Stimulated activated CD4-positive, alpha-beta T cell treated with anti-CD3 and anti-CD28 coated beads, Interleukin-2, amount 100 ng/mL, for 48 hours (primary cell): ENCODE measurements around the gene STAMBP.
"Not testable (repeated sequence)": the region's sequence is repeated elsewhere in the genome, so short reads cannot be mapped to it uniquely, and the experiment has no call there.

Experiments
- DNase-seq, 2 donors: peaks; one replicate each; pipeline ENCODE4 v3.0.0-alpha.2; 2020

The STAMBP gene

GRCh38 chr2:73828818-73829570 is at the start of gene STAMBP:
Gene STAMBP (plus strand): TSS chr2:73828961. CDS start chr2:73830857, 1,896 bp downstream.
- peak; percentile 78 to 88 for DNase-seq

- peak; percentile 97 to 99 for DNase-seq
Observed at GRCh38 chr2:73779467-73780236, 49.1 kb upstream of the STAMBP start, which contains the start of gene DUSP11. Gene DUSP11 (minus strand): TSS chr2:73780103. CDS start chr2:73779974, 129 bp downstream.

- no peak for DNase-seq
Observed at GRCh38 chr2:73780237-73780582, 48.6 kb upstream of the STAMBP start.

GRCh38 chr2:73783402-73783801 is 45.4 kb upstream of the STAMBP start:
- not testable (repeated sequence) for DNase-seq

- not testable (repeated sequence) for DNase-seq
Observed at GRCh38 chr2:73783883-73784282, 44.9 kb upstream of the STAMBP start, which contains the start of gene C2orf78. Gene C2orf78 (plus strand): TSS chr2:73784183. CDS start chr2:73784310, 127 bp downstream.

- DNase-seq = no peak
Observed at GRCh38 chr2:73811878-73812277, 16.9 kb upstream of the STAMBP start.

GRCh38 chr2:73812635-73813034 is 16.1 kb upstream of the STAMBP start:
- DNase-seq = no peak

GRCh38 chr2:73818296-73818695 is 10.5 kb upstream of the STAMBP start:
- no peak for DNase-seq

GRCh38 chr2:73821227-73821626 is 7.5 kb upstream of the STAMBP start:
- DNase-seq = peak in 1 of 2 donors; percentile 27

- DNase-seq = no peak
Observed at GRCh38 chr2:73821669-73822068, 7.1 kb upstream of the STAMBP start.

- no peak for DNase-seq
Observed at GRCh38 chr2:73822276-73822675, 6.5 kb upstream of the STAMBP start.

- no peak for DNase-seq
Observed at GRCh38 chr2:73822991-73823390, 5.8 kb upstream of the STAMBP start.

GRCh38 chr2:73823416-73823815 is 5.3 kb upstream of the STAMBP start:
- no peak for DNase-seq

- no peak for DNase-seq
Observed at GRCh38 chr2:73823916-73824523, 4.7 kb upstream of the STAMBP start.

GRCh38 chr2:73825408-73825807 is 3.4 kb upstream of the STAMBP start:
- DNase-seq = no peak

- no peak for DNase-seq
Observed at GRCh38 chr2:73827018-73827417, 1.7 kb upstream of the STAMBP start.

- no peak for DNase-seq
Observed at GRCh38 chr2:73827660-73828388, 937 bp upstream of the STAMBP start.

- DNase-seq = no peak
Observed at GRCh38 chr2:73828389-73828817, 358 bp upstream of the STAMBP start.

GRCh38 chr2:73830871-73831401 is 2.2 kb downstream of the STAMBP start:
- DNase-seq = peak in 1 of 2 donors; percentile 15

GRCh38 chr2:73832930-73833329 is 4.2 kb downstream of the STAMBP start:
- no peak for DNase-seq

- DNase-seq = no peak
Observed at GRCh38 chr2:73836141-73836943, 7.6 kb downstream of the STAMBP start.
